Measurements from ENCODE around the gene CD200.

CD200 gene

DNA sequence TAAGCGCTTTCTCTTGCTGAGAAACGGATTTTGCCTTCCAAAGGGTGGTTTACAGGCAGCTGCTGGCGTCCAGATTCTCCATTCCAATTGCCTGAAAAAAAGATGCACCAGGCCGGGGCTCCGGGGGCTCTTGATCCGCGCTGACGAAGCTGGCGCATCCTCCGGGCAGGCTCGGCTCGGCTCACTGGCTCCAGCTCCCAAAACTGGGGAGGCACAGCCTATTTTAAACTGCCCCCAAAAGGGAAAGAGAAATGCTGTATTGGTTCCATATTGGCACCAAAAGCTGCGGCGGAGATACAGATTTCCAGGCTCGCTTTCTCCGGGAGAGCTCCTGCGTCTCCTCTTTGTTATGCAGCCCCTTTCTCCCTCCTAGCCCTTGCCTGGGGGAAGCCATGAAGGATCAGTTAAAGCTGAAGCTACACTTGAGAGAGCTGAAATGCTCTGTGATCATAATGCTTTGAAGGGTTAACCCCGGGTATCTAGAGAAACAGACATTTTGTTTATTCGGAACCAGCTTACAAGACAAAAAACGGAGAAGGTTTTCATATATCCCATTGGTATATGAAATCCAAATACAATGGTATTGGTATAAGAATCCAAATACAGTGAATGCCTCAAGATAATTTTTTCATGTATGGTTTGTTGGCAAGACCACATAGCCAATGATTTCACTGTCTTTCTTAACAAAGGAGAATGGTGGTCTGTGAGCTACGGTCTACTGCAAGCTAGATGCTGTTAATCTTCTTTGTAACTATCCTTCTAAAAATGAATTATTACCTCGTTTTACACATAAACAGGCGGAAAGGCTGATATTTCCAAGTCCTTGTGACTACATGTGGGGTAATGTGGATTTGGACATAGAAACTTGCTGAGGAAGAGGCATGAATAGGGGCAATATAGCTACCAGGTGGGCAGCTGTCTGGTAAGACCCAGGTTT lies 693 bp downstream of the CD200 start:
- peak in 2 of 4 experiments; percentile 5 to 8 for DNase-seq

DNA sequence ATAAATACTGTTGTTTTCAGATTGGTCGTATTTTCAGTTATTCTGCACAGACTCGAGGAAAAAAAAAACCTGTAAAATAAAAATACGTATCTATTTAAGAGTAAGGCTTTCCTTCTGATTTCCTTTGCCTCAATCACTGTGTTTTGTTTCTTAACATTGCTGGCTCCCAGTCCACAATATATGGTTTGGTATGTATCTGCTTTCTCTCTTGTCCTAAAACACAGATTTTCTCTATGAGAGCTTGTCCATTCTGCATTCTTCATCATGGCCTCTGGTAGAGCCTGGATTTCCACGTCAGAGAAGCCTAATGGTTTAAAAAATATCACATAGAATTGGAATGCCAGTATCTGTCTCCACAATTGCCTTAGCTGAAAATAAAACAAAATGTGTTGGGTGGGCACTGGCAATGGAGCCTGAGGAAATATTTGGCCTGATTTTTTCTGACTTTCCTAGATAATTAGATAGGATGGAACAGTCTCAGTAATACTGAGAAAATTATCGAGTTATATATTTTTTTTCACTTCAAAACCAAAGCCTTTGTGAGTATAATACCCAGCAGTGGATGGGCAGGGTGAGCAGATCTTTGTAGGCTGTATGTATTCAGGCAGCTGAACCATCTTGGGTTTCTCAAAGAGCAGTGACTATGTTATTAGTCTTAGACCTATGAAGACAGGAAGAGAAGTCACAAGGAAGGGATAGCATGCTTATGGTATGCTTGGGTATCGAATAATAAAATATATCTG lies 1.9 kb downstream of the CD200 start:
- no peak for DNase-seq

DNA sequence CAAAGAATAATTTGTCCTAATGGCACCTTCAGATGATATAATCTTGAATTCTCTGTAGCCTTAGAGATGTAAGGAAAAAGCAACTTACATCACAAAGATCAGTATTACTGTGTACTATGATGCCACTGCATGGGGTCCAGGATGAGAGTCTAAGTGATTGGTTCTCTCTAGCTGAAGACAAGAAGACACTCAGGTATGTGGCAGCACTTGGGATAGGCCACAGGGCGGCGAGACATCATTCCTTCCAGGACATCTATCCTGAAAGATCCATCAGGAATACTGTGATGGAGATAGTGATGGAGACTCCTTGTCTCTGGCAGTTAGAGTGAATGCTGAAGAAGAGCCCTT lies 2.5 kb downstream of the CD200 start:
- DNase-seq = no peak

DNA sequence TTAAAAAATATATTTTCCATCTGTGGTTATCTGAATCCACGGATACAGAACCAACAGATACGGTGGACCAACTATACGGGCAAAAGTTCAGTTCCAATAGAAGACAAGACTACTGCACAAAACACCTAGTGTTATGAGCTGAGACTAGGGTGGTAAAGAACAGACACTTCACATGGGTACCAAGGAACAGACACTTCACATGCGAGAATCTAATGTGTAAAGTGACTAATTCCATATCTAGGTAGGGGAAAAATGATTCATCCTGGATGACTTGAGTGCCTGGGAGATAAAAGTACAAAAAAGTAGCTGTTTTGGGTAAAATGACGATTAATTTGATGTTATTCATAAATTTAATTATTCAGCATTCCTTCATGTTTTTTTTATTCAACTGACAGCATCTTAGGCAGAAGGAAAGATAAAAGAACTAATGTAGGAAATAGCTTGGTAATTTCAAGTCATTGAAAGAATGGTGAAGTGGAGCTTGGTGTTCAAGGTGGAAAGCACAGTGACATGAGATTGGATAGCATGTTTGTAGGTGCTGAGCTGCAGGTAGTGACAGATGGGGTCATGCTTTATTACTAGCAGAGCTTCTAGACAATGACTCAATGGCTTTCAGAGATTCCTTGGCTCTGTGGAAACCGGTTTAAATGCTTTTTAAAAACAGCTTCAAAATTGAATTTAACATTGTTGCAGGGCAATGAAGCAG lies 5.2 kb downstream of the CD200 start:
- DNase-seq = no peak

DNA sequence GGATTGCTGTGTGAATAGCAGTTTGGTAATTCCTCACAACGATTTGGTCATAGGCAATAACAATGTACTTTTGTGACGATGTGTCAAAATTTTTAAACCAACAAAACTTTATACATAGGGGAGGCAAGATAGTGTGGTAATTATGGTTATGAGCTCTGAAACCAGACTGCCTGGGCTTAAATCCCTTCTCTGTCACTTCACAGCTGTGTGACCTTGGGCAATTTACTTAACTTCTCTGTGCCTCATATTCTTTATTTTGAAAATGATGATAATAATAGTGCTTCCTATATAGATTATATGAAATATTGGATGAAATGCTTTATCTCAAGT lies 5.7 kb downstream of the CD200 start:
- DNase-seq = no peak

DNA sequence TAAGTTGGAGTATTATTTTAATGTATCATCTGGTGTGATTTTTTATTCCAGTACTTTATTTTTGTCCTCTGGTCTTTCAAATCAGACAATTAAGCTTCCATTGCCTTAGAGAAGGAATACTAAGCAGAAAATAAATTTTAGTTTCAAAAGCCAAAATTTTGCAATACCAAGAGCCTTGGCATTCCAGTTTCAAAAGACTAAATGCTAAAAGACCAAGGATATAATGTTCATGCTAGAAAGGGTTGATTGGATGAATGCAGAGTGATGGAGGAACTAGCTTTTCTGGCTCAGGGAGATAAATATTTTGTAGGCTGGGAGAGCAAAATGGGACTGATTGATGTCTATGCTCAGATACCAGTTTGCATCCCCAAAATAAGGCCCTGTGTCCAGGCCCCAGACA lies 6.2 kb downstream of the CD200 start:
- DNase-seq = no peak

DNA sequence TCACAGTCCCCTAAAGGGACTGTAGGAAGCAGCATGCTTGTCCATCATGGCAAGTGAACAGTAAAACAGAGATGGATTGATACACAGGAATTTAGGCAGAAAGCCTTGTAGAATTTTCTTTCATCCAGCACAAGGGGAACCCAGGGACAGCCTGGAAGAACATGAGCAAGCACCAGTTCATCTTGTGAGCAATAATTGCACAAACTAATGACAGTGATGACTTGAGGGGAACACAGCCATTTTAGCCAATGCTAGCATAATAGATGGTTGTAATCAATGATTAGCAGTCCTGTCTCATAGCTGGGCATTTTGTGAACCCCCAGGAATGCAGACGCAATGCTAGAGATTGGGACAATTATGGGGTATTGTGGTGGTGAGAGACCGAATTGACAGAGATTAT lies 6.7 kb downstream of the CD200 start:
- DNase-seq = no peak

DNA sequence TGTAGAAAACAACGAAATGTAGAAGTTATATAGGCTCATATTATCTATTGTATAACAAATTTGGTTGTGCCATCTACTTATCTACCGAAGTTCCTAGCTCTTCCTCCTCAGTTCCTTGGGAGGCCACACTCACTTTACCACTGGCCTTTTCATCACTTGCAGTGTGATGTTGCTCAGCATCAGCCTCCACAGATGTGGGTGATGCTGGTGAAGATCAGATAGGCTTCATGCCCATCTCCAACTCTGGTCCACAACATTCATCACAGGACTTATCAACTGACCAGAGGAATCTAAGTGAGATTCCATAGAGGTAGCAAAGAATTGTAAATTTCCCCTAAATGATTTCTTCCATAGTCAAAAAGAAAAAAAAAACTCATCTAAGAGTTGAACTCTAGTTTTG lies 8.4 kb downstream of the CD200 start:
- DNase-seq = no peak

DNA sequence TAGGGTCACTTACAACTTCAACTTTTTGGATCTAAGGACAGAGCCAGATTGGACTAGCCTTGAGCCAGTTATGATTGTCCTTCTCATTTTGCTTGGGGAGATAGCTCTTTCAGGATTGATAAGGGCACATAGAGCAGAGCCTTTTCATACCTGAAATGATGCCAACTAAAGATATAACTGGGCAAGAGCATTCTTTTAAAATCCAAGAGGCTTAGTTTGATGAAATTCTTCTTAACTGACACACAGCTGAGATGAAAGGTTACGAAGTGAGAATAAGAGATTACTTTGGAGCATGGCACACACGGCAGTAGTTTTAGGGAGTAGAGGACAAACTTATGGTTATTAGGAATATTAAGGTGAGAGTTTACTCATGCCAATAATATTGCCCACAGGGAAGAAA lies 12.7 kb downstream of the CD200 start:
- no peak for DNase-seq

DNA sequence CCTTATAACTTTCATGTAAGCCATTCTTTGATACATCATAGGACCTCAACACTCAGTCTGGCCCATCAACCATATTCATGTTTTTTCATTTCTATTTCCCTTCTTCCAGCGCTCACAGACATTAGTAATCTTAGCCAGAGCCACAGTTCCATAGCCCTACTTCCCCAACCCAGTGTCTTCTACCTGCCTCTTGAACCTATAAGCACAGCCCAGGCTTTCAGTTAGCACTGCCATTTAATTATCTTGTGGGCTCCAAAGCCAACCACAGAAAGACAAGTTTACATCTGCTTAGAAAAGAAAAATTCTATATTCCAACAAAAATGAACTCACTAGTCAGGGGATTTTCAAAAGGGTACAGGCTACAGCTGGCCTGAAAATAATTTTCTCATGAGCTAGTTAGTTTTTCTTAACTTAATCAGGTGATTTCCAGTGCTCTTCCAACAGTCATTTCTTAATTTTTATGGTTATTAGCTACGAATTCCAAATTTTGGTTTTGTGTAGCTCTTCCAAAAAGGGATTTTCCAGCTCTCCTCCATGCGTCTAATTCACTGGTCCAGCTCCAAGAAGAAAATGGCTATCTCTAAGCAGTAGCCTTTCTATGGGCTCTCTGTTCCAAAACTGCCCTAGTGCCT lies 13.7 kb downstream of the CD200 start:
- DNase-seq = no peak

DNA sequence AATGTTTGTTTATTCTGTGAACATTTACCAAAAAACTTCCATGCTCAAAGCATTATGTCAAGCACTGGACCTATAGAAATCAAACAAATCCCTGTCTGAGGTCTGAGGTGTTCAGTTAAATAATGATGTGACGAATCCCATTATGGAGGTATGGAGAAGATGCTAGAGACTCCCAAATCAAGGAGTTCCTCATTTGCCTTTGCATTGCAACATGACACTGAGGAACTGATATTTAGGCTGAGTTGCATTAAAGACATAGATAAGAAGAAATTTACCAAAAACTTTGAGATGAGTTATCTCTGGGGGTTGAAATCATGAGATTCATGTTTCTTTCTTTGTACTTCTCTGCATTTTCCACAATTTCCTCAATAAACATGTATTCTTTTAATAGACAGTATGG lies 16.0 kb downstream of the CD200 start:
- DNase-seq = peak in 3 of 4 experiments; percentile 17 to 53 (median 50)

DNA sequence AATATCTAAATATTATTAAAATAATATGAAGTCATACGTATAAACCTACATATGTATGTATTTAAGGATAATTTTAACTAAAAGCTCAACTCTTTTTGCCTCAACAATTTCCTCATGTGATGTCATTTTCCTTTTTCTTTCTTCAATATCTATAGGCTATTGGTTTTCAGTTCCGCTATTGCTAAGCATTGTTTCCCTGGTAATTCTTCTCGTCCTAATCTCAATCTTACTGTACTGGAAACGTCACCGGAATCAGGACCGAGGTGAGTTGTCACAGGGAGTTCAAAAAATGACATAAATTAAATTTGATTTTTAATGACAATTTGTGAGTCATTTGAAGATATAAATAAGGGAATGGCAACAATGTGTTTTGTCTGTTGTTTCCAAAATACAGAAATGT lies 16.6 kb downstream of the CD200 start:
- DNase-seq = no peak

DNA sequence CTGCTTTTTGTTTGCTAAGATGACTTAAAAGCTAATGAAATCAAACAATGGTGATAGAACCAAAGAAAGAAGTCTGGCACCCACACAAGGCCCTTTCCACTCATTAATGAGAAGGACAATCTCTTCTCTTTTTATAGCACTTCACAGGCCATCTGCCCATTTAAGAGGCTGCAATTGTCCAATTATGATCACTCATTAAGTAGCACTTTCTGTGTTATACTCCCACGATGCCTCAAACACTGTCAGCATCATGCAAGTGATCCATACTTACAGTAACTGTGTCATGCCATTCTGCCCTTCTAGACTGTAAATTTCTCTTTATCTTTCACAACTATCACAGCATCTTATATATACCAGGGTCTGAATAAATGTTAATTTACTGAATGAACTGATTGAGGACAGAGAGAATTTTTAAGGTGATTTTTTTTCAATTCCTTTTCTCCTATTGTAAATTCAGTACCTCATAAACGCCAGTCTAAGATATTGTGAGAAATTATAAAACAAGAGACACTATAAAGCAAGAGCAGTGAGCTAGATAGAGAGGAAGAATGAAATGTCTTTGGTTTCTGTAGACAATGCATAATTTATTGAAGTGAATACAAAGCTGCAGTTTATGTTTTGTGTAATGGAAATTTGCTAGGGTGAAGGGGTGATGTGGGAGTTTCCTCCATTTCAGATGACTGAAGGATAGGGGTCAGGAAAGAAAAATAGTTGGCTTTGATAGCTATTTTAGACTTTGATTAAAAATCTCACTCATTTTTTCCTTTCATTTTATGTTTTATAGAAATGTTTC lies 17.3 kb downstream of the CD200 start:
- DNase-seq = no peak

DNA sequence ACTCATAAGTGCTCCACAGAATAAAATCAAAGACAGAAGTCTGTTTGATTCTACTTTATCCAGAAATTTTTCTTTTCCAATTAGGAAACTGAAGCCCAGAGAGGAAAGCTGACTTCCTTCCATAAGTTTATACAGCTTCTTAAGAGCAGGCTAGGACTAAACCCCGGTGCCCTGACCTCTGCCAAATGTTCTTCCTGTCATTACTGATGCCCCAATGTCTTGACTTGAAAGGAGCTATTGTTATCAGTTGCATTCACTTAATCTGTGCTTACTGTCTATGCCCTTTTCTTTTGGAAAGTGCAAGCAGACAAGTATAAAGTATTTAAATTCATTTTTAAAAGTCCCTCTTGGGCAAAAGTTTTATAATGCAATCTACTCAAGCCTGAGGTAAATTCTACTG lies 18.1 kb downstream of the CD200 start:
- no peak for DNase-seq

DNA sequence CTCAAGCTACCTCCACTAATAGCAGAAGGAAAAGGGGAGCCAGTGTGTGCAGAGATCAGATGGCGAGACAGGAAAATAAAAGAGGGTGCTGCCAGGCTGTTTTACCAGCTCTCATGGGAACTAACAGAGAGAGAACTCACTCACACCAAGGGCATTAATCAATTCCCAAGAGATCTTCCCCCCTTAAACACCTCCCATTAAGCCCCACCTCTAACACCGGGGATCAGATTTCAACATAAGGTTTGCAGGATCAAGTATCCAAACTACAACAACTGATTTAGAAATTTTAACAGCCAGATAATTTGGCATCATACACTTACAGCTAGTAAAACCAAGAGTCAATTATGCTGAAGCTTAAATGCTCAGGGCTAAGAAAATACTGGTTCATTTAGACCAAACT lies 18.9 kb downstream of the CD200 start:
- DNase-seq = no peak

DNA sequence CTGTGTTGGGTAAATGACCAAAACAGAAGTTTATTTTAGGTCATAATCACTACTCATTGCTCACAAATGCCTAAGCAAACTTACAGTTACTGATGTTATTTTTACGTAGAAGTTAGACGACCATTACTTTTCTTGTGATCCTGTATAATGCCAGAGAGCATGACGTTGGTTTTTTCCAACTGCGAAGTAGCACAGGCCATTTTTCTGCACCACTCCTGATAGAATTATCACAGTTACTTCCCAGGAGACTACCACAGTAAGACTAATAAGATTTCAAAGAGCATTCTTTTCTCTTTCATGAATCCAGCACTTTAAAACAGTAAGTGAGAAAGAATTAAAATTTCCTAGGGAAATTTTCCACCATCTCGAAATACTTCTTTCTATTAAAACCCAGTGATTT lies 19.8 kb downstream of the CD200 start:
- DNase-seq = no peak

DNA sequence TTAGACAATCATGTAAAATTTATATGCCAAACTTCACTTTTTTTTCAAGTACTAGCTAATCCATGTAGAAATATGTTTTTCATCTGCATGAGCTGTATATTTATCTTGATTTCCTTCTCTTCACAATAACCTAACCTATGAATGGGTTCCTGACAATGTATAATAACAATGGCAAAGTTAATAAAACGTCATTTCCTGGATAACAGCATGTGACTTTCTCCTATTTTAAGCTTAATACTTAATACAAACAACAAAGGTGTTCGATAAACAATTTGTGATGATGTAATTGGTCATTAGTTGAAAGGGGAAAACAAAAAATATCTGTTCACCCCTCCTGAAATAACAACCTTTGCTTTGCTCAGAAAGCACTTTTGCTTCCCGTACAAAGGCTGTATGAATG lies 20.4 kb downstream of the CD200 start:
- no peak for DNase-seq

DNA sequence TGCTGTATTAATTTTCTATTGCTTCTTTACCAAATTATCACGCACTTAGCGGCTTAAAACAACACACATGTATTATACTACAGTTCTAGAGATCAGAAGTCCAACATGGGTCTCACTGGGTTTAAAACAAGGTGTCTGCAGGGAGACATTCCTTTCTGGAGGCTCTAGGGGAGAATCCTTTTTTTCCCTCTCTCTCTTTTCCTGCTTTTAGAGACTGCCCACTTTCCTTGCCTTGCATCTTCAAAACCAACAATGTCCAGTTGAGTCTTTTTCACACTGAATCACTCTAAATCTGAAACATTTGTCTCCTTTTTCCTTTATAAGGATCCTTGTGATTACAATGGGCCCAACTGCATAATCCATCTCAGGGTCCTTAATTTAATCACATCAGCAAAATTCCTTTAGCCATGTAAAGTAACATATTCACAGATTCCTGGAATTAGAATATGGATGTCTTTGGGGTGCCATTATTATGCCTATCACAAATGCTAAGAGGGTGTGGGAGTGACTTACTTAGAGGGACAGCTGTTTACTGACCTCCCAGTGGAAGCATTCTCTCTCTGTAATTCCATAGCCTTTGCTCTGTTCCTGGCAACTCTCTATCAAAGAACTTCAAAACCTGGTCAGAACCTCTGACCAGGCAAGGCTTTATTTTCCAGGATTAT lies 21.8 kb downstream of the CD200 start:
- DNase-seq = no peak

DNA sequence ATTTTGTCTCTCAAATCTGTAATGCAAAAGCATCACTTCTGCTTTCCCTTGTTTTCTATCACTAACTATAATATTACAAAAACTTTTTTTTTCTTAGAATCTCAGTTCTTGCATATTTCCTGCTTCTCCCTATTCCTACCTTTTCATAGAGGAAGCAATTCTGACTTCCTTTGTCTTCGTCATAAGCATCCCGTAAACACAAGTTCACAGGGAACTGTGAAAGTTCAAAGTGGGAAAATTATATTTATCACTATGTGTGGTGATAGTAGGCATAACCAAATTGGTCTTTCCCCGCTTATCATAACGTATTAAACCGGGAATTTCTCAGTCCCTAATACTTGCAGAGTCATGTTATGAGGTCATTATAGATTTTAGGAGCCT lies 22.3 kb downstream of the CD200 start:
- no peak for DNase-seq

DNA sequence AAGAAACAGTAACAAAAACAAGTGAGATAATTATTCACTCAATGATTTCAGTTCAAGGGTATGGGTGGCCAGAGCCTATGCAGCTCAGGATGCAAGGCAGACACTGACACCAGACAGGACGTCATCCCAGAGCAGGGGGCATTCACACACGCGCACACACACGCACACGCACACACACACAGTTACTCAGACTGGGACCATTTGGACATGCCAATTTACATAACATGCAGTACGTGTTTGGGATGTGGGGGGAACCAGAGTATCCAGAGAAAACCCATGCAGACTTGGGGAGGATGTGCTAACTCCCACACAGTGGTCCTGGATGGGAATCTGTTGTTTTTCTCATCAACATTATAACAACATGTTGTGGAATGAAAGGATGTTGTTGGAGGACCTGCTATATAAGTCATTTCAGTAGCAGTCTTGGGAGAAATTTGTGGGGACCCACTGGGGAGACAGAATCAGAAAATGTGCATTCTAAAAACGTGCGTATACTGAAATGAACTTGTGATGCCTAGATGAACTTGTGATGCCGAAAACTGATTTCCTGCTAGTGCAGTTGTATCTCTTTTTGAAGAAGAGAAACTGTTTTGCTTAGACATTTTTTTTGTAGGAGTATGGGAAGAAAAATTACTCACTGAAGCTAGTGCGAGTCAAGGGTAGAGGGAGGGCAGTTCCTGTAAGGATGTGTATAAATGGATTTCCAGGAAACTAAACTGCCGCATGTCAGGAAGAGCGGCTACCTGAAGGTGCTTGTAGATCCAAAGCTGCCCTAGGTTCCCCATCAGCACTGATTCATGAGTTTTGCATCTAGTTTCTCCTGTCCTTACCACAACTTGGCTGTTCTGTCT lies 25.2 kb downstream of the CD200 start:
- peak in 2 of 4 experiments; percentile 19 to 38 for DNase-seq

DNA sequence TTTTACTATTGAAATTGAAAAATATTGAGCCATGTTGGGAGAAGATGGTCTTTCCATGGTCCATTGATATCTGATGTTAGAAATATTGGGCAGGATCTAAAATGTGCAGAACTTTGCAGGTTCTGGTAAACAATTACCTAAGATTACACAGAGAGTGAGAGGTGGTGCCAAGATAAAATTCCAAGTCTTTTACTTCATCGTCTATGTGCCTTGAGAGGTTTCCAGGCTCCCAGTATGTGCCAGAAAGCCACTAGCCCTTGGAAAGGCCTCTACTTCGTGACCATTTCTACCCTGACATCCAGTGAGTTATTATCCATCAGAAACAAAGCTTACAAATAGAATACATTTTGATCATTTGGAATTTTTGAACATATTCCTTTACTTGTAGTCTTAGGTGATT lies 27.6 kb downstream of the CD200 start:
- no peak for DNase-seq

Data from suppressor macrophage (primary cell).